ENCODE data around the gene CHCHD6. TPM values are rescaled to one million over a fixed set of nuclear protein-coding genes. Genes with fewer than 3 reads are reported as not detected.

The CHCHD6 gene
- total RNA-seq, 3 donors from 2014 or later: 5.9 to 9.8 (median 6.5) TPM

DNA sequence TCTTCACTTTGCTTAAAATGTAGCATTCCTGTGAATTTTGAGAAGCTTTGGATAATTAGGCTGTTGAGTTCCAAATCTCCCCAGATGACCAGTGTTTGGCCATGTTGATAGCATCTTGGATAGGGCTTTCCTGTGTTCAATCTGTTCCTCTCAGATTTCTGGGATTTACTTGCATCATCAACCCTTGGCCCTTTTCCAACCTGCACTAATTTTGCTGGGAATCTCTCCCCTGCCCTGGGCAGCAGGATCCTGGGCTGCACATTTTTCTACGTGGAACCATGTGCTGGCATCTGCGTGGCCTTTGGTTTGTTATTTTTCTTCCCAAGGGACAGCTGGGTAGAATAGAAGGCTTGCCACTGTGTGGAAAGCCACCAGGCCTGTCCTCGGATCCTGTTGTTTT is 203.5 kb downstream of the CHCHD6 start:
- intact Hi-C loops (cut with DNase I, micrococcal nuclease): no loop called here
- H3K4me1 ChIP-seq (ENCODE audit: low read depth): peaks cover 4% of the 10 kb centered on the region
- TF ChIP-seq, protein P1, sequence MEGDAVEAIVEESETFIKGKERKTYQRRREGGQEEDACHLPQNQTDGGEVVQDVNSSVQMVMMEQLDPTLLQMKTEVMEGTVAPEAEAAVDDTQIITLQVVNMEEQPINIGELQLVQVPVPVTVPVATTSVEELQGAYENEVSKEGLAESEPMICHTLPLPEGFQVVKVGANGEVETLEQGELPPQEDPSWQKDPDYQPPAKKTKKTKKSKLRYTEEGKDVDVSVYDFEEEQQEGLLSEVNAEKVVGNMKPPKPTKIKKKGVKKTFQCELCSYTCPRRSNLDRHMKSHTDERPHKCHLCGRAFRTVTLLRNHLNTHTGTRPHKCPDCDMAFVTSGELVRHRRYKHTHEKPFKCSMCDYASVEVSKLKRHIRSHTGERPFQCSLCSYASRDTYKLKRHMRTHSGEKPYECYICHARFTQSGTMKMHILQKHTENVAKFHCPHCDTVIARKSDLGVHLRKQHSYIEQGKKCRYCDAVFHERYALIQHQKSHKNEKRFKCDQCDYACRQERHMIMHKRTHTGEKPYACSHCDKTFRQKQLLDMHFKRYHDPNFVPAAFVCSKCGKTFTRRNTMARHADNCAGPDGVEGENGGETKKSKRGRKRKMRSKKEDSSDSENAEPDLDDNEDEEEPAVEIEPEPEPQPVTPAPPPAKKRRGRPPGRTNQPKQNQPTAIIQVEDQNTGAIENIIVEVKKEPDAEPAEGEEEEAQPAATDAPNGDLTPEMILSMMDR (IDR thresholded peaks at IDR 0.05): no peak
- no peak overlapping the region for H3K4me3 ChIP-seq
- ATAC-seq (no peak), DNase-seq (no peak)
- H3K9me3 ChIP-seq: no peaks in the 10 kb centered on the region
- H3K36me3 ChIP-seq (ENCODE audit: low read depth): no peaks in the 10 kb centered on the region

DNA sequence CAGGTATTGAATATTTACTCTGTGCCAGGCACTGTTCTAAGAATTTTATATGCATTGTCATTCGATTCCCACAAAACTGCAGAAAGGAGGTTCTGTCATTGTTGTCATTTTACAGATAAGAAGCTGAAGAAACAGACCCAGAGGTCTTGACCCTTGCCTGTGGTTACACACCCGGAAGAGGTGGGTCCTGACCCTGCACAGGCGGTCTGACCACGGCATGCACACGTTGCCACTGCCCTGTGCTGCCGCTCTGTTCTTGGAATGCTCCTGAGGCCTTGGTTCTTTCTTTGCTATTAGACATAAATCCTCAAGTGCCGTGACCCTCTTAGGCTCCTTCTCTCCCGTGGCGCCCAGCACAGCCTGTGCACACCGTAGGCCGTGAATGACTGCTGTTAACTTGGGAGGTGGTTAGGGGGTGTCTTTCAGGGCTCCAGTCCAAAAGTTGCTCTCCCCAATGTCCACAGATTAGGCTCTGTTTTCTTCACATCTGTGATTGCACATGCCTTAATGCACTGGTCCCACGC is 204.8 kb downstream of the CHCHD6 start:
- ATAC-seq (no peak), DNase-seq (no peak)
- intact Hi-C loops (cut with DNase I, micrococcal nuclease): no loop called here
- Histone ChIP-seq H3K4me1 (ENCODE audit: low read depth) (peaks cover 4% of the 10 kb centered on the region), H3K4me3 (no peak overlapping the region), H3K9me3 (no peaks in the 10 kb centered on the region), H3K36me3 (ENCODE audit: low read depth) (no peaks in the 10 kb centered on the region)
- TF ChIP-seq, protein P1 (IDR thresholded peaks at IDR 0.05): no peak

DNA sequence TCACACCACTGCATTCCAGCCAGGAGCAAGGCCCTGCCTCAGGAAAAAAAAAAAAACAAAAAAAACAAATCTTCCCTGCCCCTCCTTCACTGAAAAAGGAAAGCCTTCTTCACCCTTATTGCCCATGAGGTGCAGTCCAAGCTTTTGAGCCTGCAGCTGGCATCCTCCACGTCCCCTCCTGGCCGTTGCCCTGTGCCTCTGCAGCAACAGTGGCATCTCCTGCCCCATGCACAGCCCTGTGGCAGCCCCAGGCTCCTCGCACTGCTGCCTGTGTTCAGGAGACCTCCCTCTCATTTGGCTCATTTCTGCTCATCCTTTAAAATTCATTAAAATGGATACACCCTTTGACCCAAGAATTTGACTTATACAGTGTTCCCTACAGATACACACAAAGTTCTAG is 206.2 kb downstream of the CHCHD6 start:
- Histone ChIP-seq H3K4me3 (no peak overlapping the region), H3K9me3 (no peaks in the 10 kb centered on the region), H3K4me1 (ENCODE audit: low read depth) (peaks cover 4% of the 10 kb centered on the region), H3K36me3 (ENCODE audit: low read depth) (no peaks in the 10 kb centered on the region)
- intact Hi-C loops (cut with DNase I, micrococcal nuclease): no loop called here
- ATAC-seq (no peak), DNase-seq (no peak)
- TF ChIP-seq, protein P1 (IDR thresholded peaks at IDR 0.05): no peak

DNA sequence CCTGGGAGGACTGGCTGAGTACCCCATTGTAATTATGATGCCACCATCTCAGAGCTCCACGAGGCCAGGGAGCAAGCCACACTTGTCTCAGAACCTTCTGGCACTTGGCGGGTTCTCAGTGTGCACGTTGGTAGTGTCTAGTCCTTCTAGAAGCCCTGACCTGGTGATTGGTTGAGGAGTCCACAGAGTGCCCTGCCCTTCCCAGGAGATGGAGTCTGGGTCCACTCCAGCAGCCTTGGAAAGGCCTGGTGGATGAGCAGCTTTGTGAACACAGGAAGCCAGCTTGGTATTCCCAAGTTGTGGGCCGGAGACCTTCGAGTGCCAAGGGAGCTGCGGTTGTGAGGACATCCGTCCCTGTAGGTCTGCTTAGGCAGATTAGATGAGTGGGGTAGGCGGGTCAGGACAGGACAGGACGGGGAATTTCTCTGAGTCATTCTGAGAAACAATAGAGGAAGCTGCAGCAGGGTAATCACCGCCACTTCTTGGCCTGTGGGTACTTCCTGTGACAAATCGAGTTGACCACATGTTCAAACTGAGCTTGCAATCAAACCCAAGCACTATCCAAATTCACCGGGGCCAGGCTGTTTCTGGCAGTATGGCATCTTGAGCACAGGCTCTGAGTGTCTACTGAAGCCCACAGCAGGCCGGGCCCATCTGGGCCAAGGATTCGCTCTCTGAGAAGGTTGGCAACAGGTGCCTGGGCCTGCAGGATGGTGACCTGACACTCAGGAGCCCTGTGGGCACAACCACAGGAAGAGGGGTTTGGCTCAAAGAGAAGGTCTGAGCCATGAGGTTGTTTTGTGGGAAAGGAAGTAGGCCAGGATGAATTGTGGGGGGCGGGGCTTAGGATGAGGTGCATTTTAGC is 207.4 kb downstream of the CHCHD6 start:
- DNase-seq: peak; percentile 48 to 67 (median 49)
- ATAC-seq: peak; percentile 88
- H3K4me3 ChIP-seq: no peak overlapping the region
- peaks cover 4% of the 10 kb centered on the region for H3K4me1 ChIP-seq (ENCODE audit: low read depth)
- no peaks in the 10 kb centered on the region for H3K36me3 ChIP-seq (ENCODE audit: low read depth)
- TF ChIP-seq, protein P1 (IDR thresholded peaks at IDR 0.05): no peak
- intact Hi-C loops (cut with DNase I, micrococcal nuclease): no loop called here
- no peaks in the 10 kb centered on the region for H3K9me3 ChIP-seq

DNA sequence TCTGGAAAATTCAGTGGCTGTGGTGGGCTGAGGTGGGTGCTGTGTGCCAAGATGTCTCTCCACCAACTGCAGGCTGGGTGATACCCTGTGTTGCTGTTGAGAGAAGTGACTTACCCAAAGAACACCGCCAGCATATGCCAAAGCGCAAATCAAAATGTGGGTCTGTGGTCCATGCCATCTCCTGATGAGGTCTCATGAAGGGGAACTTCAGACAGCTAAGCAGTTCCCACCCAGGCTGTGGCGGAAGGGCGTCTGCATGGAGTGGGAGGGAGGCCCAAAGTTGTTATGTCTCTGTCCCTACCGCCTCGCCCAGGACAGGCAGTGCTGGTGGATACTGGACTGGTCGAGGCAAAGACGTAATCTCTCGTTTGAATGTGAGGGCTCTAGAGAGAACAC is 208.0 kb downstream of the CHCHD6 start:
- intact Hi-C loops (cut with DNase I, micrococcal nuclease): no loop called here
- Histone ChIP-seq H3K9me3 (no peaks in the 10 kb centered on the region), H3K36me3 (ENCODE audit: low read depth) (no peaks in the 10 kb centered on the region), H3K4me1 (ENCODE audit: low read depth) (peaks cover 4% of the 10 kb centered on the region), H3K4me3 (no peak overlapping the region)
- no peak for ATAC-seq
- TF ChIP-seq, protein P1 (IDR thresholded peaks at IDR 0.05): no peak
- DNase-seq: no peak
